ENCODE measurements around the gene RAD51B.

GRCh38 chr14:68233101-68233784, 413.7 kb downstream of the RAD51B start:
- TF ChIP-seq ZFX (IDR thresholded peaks at IDR 0.05) (no peak), CTCF (IDR thresholded peaks at IDR 0.05 in 2 of 3, conservative IDR thresholded peaks at IDR 0.05 in 1 of 3; ENCODE audit: borderline replicate concordance in 1 of 3, insufficient read depth in 1 of 3, low read depth in 2 of 3, low read length in 2 of 3) (no peak), POLR2A (IDR thresholded peaks at IDR 0.05; ENCODE audit: borderline replicate concordance, extremely low read depth, insufficient read depth, insufficient read length) (no peak), FOSL1 (IDR thresholded peaks at IDR 0.05; ENCODE audit: low read depth) (no peak), EZH2phosphoT487 (IDR thresholded peaks at IDR 0.05; ENCODE audit: borderline replicate concordance) (no peak), POLR2AphosphoS5 (IDR thresholded peaks at IDR 0.05; ENCODE audit: low read depth, low read length) (no peak)

Measured in HCT116 (cell line).